HepG2 (cell line): ENCODE measurements around the gene NKD1. TPM values are rescaled to one million over a fixed set of nuclear protein-coding genes. Genes with fewer than 3 reads are reported as not detected.

Experiments used
- ATM ChIP-seq: fragments of 450-650 bp; IDR thresholded peaks from 2 replicates; pipeline ENCODE4 v1.7.1; 2017; ENCODE audit warnings: mild to moderate bottlenecking, borderline replicate concordance
- IRF2 ChIP-seq: IDR thresholded peaks from 2 replicates; pipeline ENCODE4 v1.6.1; 2018; ENCODE audit warnings: missing genetic modification reagents, missing compliant biosample characterization
- IRX3 ChIP-seq: sonication (generic); formaldehyde crosslinking; IDR thresholded peaks from 2 replicates; pipeline ENCODE4 v1.8.1; 2023; ENCODE audit warnings: mild to moderate bottlenecking, low read depth, missing genetic modification reagents, borderline replicate concordance
- NCOA1 ChIP-seq: sonication (generic); formaldehyde crosslinking; IDR thresholded peaks from 2 replicates; pipeline ENCODE4 v1.9.0; 2021; ENCODE audit warnings: missing genetic modification reagents
- PHF21A ChIP-seq: sonication (generic); formaldehyde crosslinking; IDR thresholded peaks from 2 replicates; pipeline ENCODE4 v1.5.0; 2020; ENCODE audit warnings: mild to moderate bottlenecking, missing genetic modification reagents
- PHF8 ChIP-seq: sonication (generic); formaldehyde crosslinking; IDR thresholded peaks from 2 replicates; pipeline ENCODE4 v1.5.0; 2020; ENCODE audit warnings: missing genetic modification reagents
- RBM39 ChIP-seq: fragments of 200-400 bp; formaldehyde crosslinking; IDR thresholded peaks from one replicate; pipeline ENCODE4 v1.6.1; 2018; ENCODE audit warnings: antibody characterized with exemption, mild to moderate bottlenecking, low read depth, low read length; ENCODE audit not compliant: poor library complexity, severe bottlenecking
- RFX5 ChIP-seq: IDR thresholded peaks from 2 replicates; pipeline ENCODE4 v1.6.1; 2011; ENCODE audit warnings: low read depth, low read length, improper control_type of control experiment
- RORA ChIP-seq: sonication (generic); formaldehyde crosslinking; IDR thresholded peaks from 2 replicates; pipeline ENCODE4 v1.5.0; 2020; ENCODE audit warnings: mild to moderate bottlenecking, missing genetic modification reagents, moderate library complexity
- SP4 ChIP-seq: sonication (generic); formaldehyde crosslinking; IDR thresholded peaks from 2 replicates; pipeline ENCODE4 v1.8.1; 2023; ENCODE audit warnings: mild to moderate bottlenecking, missing genetic modification reagents
- TARDBP ChIP-seq: sonication (generic); formaldehyde crosslinking; IDR thresholded peaks from 2 replicates; pipeline ENCODE4 v1.8.0; 2022; ENCODE audit warnings: mild to moderate bottlenecking, missing genetic modification reagents
- ZMYM3 ChIP-seq: sonication (generic); formaldehyde crosslinking; IDR thresholded peaks from 2 replicates; pipeline ENCODE4 v1.5.1; 2020; ENCODE audit warnings: mild to moderate bottlenecking, missing genetic modification reagents
- ZNF180 ChIP-seq: sonication (generic); formaldehyde crosslinking; IDR thresholded peaks from 2 replicates; pipeline ENCODE4 v1.4.0; 2020; ENCODE audit warnings: low read depth, missing genetic modification reagents, borderline replicate concordance
- ZNF724P ChIP-seq: sonication (generic); formaldehyde crosslinking; IDR thresholded peaks from 2 replicates; pipeline ENCODE4 v1.8.0; 2022; ENCODE audit warnings: missing genetic modification reagents, borderline replicate concordance
- ZNF850 ChIP-seq: sonication (generic); formaldehyde crosslinking; conservative IDR thresholded peaks from 2 replicates; pipeline ENCODE4 v1.9.0; 2021; ENCODE audit warnings: mild to moderate bottlenecking, missing genetic modification reagents
- polyA plus RNA-seq, 8 experiments: library from polyadenylated mRNA; depleted of rRNA in 3 of 8; stranded (reverse) in 7 of 8; unstranded in 1 of 8; fragments of >200 nt; fragmentation: Illumina TruSeq in 4 of 8; extraction: Trizol in 4 of 8; gene quantifications; 2 replicates each; pipeline versions ENCODE4 v1.2.1 to v1.2.3, GENCODE V29; 2011 to 2016; ENCODE audit warnings: low read depth in 4 of 8, missing spikeins in 1 of 8, mixed read lengths in 1 of 8; ENCODE audit not compliant: insufficient read depth in 1 of 8
- total RNA-seq, 5 experiments: library from RNA; depleted of rRNA; stranded (reverse); fragments of >200 nt; fragmentation: Illumina TruSeq; extraction: Trizol; gene quantifications; 2 replicates each; pipeline ENCODE4 v1.2.3, GENCODE V29; 2016; ENCODE audit warnings: low read depth in 1 of 5
- TF ChIP-seq, protein P1 (sequence below): IDR thresholded peaks from 2 replicates; pipeline ENCODE4 v1.6.1; 2018; ENCODE audit warnings: missing genetic modification reagents, mild to moderate bottlenecking, missing compliant biosample characterization
- TF ChIP-seq, protein P2 (sequence below): sonication (generic); formaldehyde crosslinking; IDR thresholded peaks from 2 replicates; pipeline ENCODE4 v1.8.1; 2023; ENCODE audit warnings: mild to moderate bottlenecking, missing genetic modification reagents

Gene NKD1
- total and polyA plus RNA-seq, 2 of the 13 experiments (the other 11 are each of a cell fraction or from before 2014, with no cell fraction given): 70.4 to 121 TPM

DNA sequence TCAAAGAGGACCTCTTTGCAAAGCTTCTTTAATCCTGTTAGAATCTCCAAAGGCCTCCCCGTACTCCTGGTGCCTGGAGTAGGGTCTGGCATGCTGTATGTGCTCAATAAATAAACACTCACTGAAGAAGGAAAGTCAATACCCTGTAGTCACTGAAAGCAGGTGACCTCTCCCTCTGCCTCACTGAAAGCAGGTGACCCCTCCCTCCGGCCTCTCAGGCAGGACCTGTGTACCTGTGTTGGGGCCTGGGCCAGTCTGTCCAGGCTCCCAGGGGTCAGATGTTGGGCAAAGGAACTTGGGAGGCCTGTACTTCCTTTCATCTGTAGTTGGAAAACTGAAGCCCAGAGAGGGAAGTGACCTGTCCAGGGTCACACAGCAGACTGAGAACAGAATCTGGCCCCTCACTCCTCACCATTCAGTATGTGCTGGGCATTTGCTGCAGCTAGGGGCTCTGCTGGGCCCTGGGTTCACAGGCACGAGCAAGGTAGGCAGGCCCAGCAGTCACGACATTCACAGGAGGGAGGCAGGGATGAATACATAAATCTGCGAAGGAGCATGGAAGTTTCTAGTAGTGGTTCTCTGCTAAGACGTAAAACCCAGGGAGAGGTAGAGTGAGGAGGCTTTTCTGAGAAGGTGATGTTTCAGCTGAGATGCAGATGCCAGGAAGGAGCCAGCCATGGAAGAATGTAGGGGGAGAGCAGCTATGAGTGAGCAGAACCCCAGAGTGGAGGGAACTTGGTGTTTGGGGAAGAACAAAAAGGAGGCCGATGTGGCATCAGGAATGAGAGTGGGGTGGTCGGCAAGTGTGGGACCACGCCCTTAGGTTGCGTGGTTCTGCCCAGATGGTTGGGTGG lies 64.0 kb downstream of the NKD1 start (continued):
- no peak for TF ChIP-seq TARDBP (CRISPR knock-in tag)
- no peak for TF ChIP-seq IRF2 (CRISPR knock-in tag)
- TF ChIP-seq PHF8 (CRISPR knock-in tag): no peak
- TF ChIP-seq NCOA1 (CRISPR knock-in tag): no peak
- TF ChIP-seq RBM39: no peak
- TF ChIP-seq RORA: no peak
- TF ChIP-seq ZNF850: no peak
- TF ChIP-seq, protein P1, sequence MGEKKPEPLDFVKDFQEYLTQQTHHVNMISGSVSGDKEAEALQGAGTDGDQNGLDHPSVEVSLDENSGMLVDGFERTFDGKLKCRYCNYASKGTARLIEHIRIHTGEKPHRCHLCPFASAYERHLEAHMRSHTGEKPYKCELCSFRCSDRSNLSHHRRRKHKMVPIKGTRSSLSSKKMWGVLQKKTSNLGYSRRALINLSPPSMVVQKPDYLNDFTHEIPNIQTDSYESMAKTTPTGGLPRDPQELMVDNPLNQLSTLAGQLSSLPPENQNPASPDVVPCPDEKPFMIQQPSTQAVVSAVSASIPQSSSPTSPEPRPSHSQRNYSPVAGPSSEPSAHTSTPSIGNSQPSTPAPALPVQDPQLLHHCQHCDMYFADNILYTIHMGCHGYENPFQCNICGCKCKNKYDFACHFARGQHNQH (CRISPR knock-in tag): no peak
- no peak for TF ChIP-seq RFX5
- no peak for TF ChIP-seq ZNF724P
- 0 out of 2 replicates have a peak, but pooled peaks have one; percentile 16 for TF ChIP-seq SP4 (CRISPR knock-in tag)
- TF ChIP-seq PHF21A (CRISPR knock-in tag): no peak
- TF ChIP-seq ATM: no peak
- TF ChIP-seq, protein P2, sequence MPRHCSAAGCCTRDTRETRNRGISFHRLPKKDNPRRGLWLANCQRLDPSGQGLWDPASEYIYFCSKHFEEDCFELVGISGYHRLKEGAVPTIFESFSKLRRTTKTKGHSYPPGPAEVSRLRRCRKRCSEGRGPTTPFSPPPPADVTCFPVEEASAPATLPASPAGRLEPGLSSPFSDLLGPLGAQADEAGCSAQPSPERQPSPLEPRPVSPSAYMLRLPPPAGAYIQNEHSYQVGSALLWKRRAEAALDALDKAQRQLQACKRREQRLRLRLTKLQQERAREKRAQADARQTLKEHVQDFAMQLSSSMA (CRISPR knock-in tag): no peak
- TF ChIP-seq ZMYM3 (CRISPR knock-in tag): peak; percentile 29; the same call in 1 of the 2 replicates
- TF ChIP-seq IRX3 (CRISPR knock-in tag): no peak
- no peak for TF ChIP-seq ZNF180 (CRISPR knock-in tag)
